Transverse colon (tissue), 4 donors: ENCODE data around the gene TXNDC12.

ENCODE experiments used
- EP300 ChIP-seq: sonication (generic); formaldehyde crosslinking; IDR thresholded peaks from one replicate; pipeline ENCODE4 v1.6.1; 2017; ENCODE audit warnings: antibody characterized with exemption, low read depth
- POLR2A ChIP-seq: fragments of 450-650 bp; IDR thresholded peaks from one replicate; pipeline ENCODE4 v1.6.1; 2016; ENCODE audit warnings: antibody characterized with exemption, mild to moderate bottlenecking, moderate library complexity
- POLR2AphosphoS5 ChIP-seq, 3 donors: sonication (generic); formaldehyde crosslinking; IDR thresholded peaks; one replicate each; pipeline ENCODE4 v1.6.1; 2016; ENCODE audit warnings: antibody characterized with exemption in 3 of 3
- TF ChIP-seq, protein P1 (sequence below), 5 experiments: fragments of 200-600 bp in 3 of 5; fragments of 450-650 bp in 2 of 5; sonication (generic) in 3 of 5; IDR thresholded peaks; 1 replicate in 2 of 5; 2 replicates in 3 of 5; pipeline ENCODE4 v1.5.1; 2016 to 2017; ENCODE audit warnings: antibody characterized with exemption in 5 of 5, inconsistent platforms in 3 of 5, mild to moderate bottlenecking in 2 of 5, moderate library complexity in 1 of 5

DNA sequence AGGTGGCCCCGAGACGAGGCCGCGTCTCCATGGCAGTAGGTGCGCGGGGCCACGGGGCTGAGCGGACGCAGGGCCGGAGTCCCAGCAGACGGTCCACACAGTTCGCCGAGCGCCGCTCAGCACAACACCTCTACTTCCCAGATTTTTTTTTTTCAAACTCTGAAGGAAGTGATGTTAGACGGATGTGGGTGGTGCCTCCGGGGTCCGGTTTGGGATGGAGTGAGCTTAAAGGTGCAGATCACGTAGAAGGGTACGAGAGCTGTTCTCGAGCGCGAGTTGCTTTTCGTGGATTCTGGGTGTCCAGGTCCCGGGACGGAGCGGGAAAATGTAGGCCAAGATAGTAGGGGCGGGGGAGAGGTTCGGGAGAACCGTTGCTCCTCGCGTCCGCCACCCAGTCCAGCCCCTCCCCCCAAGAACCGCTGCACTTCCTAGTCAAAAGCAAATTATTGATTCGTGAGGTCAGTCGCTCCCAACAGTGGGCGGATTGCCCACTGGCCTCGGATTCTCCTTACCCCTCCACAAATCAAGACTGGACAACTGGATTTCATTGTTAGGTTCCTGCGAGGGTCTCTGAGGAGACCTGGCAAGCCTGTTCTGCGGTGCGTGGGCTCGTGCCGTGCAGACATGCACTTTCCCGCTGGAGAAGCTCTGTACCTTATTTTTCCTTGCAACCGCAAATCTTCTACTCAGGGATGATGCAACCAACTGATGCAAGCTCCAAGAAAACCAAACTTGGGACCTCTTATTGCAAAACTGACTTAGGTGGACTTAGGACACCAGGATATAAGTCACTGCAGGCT is at the start of gene TXNDC12:
- TF ChIP-seq, protein P1, sequence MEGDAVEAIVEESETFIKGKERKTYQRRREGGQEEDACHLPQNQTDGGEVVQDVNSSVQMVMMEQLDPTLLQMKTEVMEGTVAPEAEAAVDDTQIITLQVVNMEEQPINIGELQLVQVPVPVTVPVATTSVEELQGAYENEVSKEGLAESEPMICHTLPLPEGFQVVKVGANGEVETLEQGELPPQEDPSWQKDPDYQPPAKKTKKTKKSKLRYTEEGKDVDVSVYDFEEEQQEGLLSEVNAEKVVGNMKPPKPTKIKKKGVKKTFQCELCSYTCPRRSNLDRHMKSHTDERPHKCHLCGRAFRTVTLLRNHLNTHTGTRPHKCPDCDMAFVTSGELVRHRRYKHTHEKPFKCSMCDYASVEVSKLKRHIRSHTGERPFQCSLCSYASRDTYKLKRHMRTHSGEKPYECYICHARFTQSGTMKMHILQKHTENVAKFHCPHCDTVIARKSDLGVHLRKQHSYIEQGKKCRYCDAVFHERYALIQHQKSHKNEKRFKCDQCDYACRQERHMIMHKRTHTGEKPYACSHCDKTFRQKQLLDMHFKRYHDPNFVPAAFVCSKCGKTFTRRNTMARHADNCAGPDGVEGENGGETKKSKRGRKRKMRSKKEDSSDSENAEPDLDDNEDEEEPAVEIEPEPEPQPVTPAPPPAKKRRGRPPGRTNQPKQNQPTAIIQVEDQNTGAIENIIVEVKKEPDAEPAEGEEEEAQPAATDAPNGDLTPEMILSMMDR (IDR thresholded peaks at IDR 0.05), result no peak
- peak; percentile 83 for TF ChIP-seq POLR2A
- no peak for TF ChIP-seq EP300
- TF ChIP-seq POLR2AphosphoS5 (IDR thresholded peaks at IDR 0.05), result peak in 2 of 3 donors; percentile 87 to 89
